Measurements from ENCODE around the gene ERC2.

Gene ERC2

DNA sequence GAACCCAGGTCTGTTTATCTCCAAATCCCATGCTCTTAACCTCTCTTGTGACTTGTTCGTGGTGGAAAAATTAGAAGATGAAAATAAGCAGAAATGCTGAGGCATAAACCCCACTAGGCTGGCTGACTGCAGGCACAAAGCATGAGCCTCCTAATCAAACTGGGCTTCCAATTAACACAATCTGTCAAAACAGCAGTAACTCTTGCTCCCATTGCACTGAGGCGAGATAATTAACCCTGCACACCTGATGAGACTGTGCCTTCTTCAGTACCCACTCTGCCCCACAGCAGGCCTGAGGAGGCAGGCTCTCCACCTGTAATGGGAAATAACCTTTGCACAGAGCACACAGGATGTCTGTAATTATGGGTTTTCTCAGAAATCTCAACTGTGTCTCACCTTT is 696.8 kb downstream of the ERC2 start:
- H3K4me3 ChIP-seq (replicated peaks; ENCODE audit: low read depth, low read length), result no peak overlapping the region
- TF ChIP-seq, protein P1, sequence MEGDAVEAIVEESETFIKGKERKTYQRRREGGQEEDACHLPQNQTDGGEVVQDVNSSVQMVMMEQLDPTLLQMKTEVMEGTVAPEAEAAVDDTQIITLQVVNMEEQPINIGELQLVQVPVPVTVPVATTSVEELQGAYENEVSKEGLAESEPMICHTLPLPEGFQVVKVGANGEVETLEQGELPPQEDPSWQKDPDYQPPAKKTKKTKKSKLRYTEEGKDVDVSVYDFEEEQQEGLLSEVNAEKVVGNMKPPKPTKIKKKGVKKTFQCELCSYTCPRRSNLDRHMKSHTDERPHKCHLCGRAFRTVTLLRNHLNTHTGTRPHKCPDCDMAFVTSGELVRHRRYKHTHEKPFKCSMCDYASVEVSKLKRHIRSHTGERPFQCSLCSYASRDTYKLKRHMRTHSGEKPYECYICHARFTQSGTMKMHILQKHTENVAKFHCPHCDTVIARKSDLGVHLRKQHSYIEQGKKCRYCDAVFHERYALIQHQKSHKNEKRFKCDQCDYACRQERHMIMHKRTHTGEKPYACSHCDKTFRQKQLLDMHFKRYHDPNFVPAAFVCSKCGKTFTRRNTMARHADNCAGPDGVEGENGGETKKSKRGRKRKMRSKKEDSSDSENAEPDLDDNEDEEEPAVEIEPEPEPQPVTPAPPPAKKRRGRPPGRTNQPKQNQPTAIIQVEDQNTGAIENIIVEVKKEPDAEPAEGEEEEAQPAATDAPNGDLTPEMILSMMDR (IDR thresholded peaks at IDR 0.05; ENCODE audit: low read depth, low read length, missing control alignments), result no peak
- DNase-seq (ENCODE audit: extremely low read depth, low read depth), result no peak

DNA sequence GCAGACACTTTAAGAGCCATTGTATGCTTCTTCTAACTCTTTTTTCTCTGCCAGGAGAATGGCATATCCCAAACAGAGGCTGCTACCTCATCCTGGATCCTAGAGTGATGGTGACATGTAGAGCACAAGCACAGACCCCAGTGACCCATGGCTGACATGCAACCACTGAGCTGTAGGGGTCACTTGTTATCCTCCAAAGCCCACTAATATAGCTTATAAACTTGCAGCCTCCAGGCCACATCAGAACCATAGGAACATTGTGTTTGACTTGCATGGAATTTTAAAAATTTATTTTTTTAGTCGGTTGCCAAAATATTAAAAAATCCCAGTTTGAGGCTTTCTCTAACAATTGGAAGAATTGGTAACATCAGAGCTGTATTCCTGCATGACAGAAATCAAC is 698.2 kb downstream of the ERC2 start:
- no peak for DNase-seq (ENCODE audit: extremely low read depth, low read depth)
- TF ChIP-seq, protein P1 (IDR thresholded peaks at IDR 0.05; ENCODE audit: low read depth, low read length, missing control alignments), result no peak
- H3K4me3 ChIP-seq (replicated peaks; ENCODE audit: low read depth, low read length), result no peak overlapping the region

DNA sequence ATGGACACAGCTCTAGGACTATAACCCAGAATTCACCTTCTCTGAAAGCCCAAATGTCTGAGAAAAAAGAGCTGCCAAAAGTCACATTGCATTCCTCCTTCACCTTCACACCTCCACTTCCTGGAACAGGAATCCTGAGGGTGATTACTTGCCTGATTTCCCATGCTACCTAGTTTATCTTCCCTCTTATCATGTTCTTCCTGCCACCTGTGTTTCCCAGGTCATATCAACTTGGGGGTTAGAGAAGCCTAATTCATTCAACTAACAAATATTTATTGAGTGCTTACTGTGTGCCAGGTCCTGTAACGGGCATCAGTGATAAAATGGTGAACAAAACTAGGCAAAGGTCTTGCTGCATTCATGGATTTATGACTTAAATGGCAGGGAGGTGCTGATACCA is 701.5 kb downstream of the ERC2 start:
- TF ChIP-seq, protein P1 (IDR thresholded peaks at IDR 0.05; ENCODE audit: low read depth, low read length, missing control alignments), result no peak
- H3K4me3 ChIP-seq (replicated peaks; ENCODE audit: low read depth, low read length), result no peak overlapping the region
- no peak for DNase-seq (ENCODE audit: extremely low read depth, low read depth)

DNA sequence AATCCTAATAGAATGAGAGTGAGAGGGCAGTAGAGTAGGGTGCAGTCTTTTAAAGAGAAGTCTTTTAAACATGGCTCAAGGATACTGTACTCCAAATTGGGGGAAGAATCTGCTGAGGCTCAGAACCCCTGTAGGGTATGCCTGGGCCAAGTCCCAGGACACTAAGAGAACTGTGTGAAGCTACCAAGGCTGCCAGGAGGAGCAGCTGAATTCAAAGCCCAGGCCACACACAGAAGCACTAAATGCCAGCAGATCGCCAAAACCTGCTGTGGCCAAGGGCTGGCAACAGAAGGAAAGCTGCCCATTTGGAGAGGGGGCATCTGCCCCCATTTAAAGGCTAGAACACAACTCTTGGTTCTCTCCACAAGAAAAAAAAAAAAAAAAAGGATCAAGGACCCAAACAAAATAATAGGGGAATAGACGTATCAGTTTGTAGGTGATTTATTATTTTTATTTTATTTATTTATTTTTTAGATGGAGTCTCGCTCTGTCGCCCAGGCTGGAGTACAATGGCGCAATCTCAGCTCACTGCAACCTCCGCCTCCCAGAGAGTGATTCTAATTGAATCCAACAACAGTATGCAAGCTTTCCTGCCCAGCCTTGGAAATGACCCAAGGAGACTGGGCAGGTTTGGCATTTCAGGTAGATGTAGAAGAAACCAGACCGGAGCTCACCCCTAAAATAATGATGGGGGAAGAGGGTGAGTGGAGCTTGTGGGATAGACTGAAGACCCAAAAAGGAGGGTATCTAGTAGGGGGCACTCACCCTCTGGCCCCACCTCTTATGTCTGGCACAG is 702.2 kb downstream of the ERC2 start:
- TF ChIP-seq, protein P1 (IDR thresholded peaks at IDR 0.05; ENCODE audit: low read depth, low read length, missing control alignments), result no peak
- H3K4me3 ChIP-seq (replicated peaks; ENCODE audit: low read depth, low read length), result no peak overlapping the region
- no peak for DNase-seq (ENCODE audit: extremely low read depth, low read depth)

DNA sequence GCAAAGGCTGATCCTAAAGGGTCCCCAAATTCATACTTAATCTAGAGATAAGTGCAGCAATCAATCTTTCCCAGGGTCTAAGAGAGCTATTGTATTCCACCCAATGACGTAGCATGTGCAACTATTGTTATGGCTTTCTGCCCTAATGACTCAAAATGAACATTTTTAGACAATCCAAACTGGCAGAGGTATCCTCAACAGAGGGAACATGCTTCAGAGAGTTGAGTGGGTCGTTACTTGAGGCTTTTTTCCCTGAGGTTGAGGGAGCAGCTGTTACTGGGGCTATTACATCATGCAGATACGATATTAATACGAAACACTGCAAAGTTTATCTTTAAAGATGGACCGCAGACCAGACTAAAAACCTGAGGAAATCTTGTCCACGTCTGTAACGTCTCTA is 702.9 kb downstream of the ERC2 start:
- DNase-seq (ENCODE audit: extremely low read depth, low read depth), result no peak
- TF ChIP-seq, protein P1 (IDR thresholded peaks at IDR 0.05; ENCODE audit: low read depth, low read length, missing control alignments), result no peak
- no peak overlapping the region for H3K4me3 ChIP-seq (replicated peaks; ENCODE audit: low read depth, low read length)

DNA sequence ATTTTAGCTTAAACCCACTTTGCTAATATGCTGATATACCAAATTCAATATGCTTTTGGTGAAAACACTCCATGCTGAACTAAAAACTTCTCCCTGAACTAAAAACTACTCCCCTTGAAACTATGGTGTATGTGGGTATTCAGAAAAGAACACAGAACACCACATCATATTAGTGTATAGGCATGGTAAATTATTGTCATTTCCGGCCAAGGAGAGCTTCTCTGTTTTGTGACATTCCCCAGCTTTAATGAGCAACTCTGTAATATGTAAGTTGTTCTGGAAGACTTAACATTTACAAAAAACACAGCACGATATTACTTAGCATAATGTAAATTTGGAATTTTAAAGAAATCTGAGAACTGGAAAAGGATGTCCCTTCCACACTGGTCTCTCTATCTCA is 711.3 kb downstream of the ERC2 start:
- no peak for DNase-seq (ENCODE audit: extremely low read depth, low read depth)
- TF ChIP-seq, protein P1 (IDR thresholded peaks at IDR 0.05; ENCODE audit: low read depth, low read length, missing control alignments), result no peak
- no peak overlapping the region for H3K4me3 ChIP-seq (replicated peaks; ENCODE audit: low read depth, low read length)
